ENCODE measurements around the gene CTNNAL1.

Gene CTNNAL1

GRCh38 chr9:109027176-109027575 is 13.9 kb upstream of the CTNNAL1 start:
- no peak for DNase-seq (ENCODE audit: low read depth in 2 of 2)

GRCh38 chr9:109026306-109026705 is 13.0 kb upstream of the CTNNAL1 start:
- DNase-seq (ENCODE audit: low read depth in 2 of 2): no peak

DNA sequence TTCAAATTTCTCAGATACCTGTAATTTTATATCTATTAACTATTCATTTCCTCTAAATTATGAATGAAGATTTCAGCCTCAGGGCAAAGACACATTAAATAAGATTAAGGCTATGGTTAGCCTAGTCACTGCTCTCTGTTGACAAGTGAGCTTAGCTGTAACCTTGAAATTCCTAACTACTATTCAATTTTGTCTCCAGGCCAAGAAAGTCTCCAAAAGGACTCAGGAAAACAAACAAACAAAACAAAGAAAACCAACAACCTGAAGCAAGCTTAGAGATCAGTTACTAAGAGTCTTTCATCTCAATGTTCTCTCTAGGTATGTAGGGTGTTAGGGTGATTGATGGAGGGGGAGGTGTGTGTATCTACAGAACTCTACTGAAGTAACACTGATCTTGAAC is 9.6 kb upstream of the CTNNAL1 start:
- no peak for DNase-seq (ENCODE audit: low read depth in 2 of 2)

DNA sequence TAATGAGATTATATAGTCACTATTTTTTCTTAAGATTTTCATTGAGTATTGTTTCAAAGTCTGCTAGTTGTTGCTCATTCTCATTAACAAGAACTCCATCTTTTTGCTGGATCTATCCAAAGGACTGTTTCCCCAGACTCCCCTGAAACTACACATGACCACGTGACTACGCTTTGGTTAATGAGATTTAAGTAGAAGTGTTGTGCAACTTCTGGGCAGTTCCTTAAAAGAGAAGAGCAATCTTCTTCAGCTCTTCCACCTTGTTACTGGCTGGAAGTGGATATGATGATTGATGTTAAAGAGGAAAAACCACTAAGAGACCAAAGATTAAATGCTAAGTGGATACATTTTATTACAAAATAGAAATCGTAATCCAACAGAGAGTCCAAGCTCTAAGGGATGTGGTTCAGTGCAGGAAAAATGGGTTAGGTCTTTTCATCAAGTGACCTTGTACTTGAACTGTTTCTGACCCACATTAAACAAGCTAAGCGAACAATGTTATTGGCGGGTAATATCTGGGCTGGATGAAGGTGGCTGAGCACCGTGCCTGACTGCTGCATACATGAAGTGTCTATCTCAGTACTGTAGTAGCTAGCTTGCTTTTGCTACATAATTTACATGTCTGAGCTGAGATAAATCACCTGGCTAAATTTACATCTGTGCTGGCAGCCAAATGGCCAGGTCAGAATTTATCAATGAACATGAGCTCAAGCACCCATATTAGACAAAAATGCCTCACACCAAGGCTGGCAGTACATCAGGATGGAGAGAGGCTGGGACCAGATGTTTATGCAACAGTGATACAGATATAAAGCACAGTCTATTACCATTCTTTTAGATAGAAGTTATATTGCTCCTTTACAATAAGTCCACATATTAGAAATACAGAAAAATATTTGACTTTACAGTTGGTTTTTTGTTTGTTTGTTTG is 7.5 kb upstream of the CTNNAL1 start:
- no peak for DNase-seq (ENCODE audit: low read depth in 2 of 2)

DNA sequence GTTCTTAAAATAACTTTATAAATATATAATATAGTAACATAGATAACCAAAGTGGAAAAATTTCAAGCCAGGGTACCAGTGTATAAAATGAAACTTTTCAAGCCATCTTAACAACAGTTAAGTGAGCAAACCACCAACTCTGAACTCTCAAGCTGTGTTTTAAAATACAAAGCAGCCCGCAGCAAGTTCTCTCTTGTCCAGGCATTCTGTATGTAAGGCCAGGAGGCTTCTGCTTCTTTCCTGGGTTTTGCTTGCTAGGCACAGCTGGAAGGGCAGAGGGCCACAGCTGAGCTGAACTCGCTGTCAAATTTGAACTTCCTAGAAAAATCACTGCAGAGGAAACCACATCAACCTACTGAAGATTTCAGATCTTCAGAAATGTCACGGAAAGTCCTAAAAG is 6.8 kb upstream of the CTNNAL1 start:
- no peak for DNase-seq (ENCODE audit: low read depth in 2 of 2)

- no peak for DNase-seq (ENCODE audit: low read depth in 2 of 2)
Observed at GRCh38 chr9:109019420-109019819, 6.1 kb upstream of the CTNNAL1 start.

- no peak for DNase-seq (ENCODE audit: low read depth in 2 of 2)
Observed at GRCh38 chr9:109017493-109017892, 4.2 kb upstream of the CTNNAL1 start.

DNA sequence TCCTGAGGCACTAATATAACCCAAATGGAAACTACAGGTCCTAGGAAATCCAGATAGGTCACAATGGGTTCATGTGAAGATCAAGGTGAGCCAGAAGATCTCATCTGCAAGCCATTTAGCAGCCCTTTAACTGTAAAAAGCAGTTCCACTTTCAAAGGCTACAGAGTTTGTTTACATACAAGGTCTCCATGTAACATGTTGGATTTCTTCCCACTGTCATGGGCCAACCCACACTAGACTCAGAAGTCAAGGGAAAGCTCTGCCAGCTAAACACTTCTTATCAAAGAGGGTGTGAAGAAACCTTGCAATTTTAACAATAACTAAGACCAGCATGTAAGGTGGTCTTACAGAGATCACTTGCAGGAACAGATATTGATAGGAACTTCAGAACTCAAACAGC is 3.8 kb upstream of the CTNNAL1 start:
- no peak for DNase-seq (ENCODE audit: low read depth in 2 of 2)

DNA sequence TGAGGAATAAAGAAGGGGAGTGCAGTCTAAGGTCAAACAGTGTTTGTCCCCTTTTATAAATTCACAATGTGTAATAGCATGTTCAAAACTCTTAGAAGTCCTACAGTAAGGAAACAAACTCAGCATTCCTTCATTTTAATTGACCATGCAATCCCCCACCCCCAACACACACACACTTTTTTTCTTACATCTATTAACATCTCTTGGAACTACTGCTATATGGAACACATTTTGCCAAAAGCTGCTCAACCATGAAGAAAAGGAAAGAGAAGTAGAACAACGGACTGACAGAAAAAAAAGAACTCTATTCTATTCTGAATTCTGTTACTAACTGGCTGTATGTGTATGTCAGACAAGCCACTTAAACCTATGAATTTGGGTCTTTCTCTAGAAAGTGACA is 2.8 kb upstream of the CTNNAL1 start:
- no peak for DNase-seq (ENCODE audit: low read depth in 2 of 2)

GRCh38 chr9:109014608-109015280 is 1.4 kb upstream of the CTNNAL1 start:
- no peak for DNase-seq (ENCODE audit: low read depth in 2 of 2)

DNA sequence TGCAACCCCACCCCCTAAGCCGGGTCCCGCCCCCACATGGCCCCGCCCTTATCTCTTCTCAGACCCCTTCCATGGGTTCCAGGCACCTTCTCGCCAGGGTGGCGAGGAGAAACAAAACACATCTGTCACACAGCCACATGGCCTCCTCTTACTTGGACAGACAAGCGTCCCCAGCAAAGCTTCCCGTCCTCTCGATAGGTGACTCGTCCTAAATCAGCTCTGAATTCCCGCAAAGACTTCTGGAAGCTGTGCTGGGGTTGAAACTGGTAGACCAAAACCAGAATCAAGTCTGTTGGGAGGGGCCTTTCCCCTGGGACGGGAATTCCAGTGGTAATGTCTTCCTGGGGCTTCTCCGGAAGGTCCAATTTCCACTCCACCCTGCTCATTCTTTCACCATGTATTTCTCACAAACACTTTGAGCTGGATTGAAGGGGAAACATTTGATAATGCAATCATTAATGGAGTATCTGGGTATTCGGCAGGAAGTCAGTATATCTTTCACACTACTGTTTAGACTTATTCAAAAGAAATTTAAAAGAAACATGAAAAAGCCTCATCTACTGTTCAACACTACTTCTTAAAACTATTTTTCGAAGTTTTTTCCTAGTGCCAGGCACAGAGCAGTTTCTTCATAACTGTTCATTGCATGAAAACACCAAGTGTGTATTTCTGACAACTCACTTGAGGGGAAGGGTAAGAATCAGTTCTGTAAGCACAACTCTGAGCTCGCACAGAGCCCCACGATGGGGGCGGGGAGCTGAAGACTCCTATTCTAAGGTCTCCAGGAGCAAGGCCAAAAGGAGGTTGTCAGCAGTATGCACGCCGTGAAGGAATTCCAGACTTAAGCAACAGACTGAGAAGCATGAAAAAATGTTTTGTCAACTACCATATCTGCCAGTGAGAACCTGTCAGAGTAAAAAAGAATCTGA is 644 bp upstream of the CTNNAL1 start:
- DNase-seq (ENCODE audit: low read depth in 2 of 2): peak; percentile 61 to 63

GRCh38 chr9:109012009-109012875 is 1.1 kb downstream of the CTNNAL1 start:
- DNase-seq (ENCODE audit: low read depth in 2 of 2): peak; percentile 85 to 86

DNA sequence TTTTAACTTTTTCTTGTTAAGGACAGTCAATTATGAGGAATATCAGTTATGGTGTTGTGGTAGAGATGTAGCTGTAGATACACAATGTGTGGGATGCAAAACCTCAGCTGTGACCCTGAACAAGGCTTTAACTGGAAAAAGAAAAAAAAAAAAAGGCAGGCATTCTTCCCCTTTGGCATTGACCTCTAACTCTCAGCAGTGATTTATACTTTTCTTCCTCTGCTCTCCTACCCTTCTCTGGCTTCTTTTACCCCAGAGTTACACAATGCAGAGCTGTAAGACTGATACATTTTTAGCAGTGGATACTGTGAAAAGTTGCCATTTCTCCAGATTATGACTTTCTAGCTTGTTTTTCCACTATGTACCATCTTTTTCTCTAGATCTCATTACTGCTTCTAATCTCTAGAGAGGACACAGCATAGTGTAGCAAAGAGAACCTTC is 2.0 kb downstream of the CTNNAL1 start:
- no peak for DNase-seq (ENCODE audit: low read depth in 2 of 2)

DNA sequence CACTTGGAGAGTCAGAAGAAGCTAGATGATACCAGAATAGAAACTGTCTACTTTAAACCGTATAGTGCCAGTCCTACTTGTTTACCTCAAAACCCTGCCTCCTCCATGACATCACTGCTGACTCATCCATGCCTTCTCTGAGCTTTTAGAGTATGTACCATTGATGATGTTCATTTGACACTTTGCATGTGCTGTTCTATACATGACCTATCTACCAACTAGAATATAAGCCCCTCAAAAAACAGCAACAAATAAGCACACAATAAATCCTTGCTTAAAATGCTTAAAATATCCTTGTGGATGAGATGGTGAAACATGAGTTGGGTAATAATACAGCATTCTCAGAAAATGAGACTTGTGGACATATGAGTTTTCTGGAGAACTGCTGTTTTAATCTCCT is 2.6 kb downstream of the CTNNAL1 start:
- peak in 1 of 2 experiments; percentile 27 for DNase-seq (ENCODE audit: low read depth in 2 of 2)

- DNase-seq (ENCODE audit: low read depth in 2 of 2): no peak
Observed at GRCh38 chr9:109005678-109006077, 7.6 kb downstream of the CTNNAL1 start.

DNA sequence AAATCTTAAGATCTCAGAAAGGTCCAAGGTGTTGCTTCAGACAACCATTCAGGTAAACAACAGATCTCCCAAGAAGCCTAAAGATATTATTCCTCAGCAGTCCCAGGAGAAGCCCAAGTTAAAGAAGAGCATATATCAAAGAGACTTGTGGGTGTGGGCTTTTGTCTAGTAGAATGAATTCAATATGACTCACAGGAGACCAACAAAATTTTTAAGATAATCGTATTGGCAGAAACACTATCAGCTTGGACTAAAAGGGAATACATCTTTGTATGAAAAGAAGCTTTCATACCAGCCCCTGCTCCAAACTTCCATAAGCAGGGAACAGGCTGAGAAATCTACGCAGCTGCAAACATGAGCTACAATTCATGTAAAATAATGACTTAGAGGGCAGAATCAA is 10.2 kb downstream of the CTNNAL1 start:
- DNase-seq (ENCODE audit: low read depth in 2 of 2): no peak

DNA sequence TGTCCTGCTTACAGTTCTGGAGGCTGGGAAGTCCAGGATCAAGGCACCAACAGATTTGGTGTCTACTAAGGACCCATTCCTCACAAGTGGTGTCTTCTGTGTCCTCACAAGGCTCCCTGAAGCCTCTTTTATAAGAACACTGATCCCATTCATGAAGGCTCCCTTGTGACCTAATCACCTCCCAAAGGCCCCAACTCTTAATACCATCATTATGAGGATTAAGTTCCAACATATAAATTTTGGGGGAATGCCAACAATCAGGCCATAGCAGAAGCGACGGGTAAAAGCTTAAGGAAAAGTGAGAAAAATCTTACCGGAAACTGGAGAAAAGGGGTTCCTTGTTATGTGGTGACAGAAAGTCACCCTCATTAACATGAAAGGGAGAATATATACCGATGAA is 11.2 kb downstream of the CTNNAL1 start:
- DNase-seq (ENCODE audit: low read depth in 2 of 2): no peak

DNA sequence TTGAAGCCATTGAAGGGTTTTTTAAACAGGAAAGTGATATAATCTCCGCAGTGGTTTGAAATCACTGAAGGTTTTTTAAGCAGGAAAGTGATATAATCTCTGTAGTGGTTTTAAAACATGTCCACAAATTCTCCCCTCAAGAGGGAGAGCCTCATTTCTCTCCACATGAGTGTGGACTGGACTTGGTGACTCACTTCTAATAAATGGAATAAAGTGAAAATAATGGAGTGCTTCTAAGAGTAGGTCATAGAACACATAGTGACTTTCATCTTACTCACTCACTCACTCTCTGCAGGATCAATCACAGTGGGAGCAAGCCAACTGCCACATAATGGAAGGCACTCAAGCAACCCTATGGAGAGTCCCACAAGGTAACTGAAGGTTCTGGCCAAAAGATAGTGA is 12.0 kb downstream of the CTNNAL1 start:
- DNase-seq (ENCODE audit: low read depth in 2 of 2): peak; percentile 60 to 71

GRCh38 chr9:108997112-108997511 is 16.2 kb downstream of the CTNNAL1 start:
- no peak for DNase-seq (ENCODE audit: low read depth in 2 of 2)

- no peak for DNase-seq (ENCODE audit: low read depth in 2 of 2)
Observed at GRCh38 chr9:108996643-108997042, 16.7 kb downstream of the CTNNAL1 start.

- DNase-seq (ENCODE audit: low read depth in 2 of 2): no peak
Observed at GRCh38 chr9:108994695-108995094, 18.6 kb downstream of the CTNNAL1 start.
